GM21528 (cell line): Measurements from ENCODE around the gene CACYBP.
A peak's percentile ranks its signal among the peaks of the same experiment; 100 is the strongest.
"Not testable (repeated sequence)": the region's sequence is repeated elsewhere in the genome, so short reads cannot be mapped to it uniquely, and the experiment has no call there.

Experiments
- ATAC-seq: cut with Tn5 transposase; IDR thresholded peaks from one replicate; pipeline ENCODE4 v1.9.1; 2021; ENCODE audit warnings: mild to moderate bottlenecking, moderate library complexity; ENCODE audit not compliant: unreplicated experiment, low FRiP score

Gene CACYBP

DNA sequence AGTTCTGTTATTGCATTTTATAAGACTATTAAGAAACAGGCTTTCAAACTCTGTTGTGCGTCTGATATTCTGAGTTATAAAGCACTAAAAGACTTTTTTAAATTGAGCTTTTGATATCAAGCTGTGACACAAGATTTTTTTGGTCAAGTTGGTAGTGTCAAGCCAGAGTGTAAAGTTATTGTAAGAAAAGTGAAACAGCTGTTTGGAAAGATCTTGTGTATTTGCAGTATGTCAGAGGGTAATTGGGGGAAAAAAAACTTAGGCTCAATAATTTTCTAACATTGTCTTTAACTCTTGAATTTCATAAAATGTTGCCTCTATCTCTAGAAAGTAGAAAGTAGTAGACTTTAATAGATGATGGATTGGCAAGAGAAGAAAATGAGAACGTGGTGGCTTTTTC is 3.8 kb downstream of the CACYBP start:
- no peak for ATAC-seq

DNA sequence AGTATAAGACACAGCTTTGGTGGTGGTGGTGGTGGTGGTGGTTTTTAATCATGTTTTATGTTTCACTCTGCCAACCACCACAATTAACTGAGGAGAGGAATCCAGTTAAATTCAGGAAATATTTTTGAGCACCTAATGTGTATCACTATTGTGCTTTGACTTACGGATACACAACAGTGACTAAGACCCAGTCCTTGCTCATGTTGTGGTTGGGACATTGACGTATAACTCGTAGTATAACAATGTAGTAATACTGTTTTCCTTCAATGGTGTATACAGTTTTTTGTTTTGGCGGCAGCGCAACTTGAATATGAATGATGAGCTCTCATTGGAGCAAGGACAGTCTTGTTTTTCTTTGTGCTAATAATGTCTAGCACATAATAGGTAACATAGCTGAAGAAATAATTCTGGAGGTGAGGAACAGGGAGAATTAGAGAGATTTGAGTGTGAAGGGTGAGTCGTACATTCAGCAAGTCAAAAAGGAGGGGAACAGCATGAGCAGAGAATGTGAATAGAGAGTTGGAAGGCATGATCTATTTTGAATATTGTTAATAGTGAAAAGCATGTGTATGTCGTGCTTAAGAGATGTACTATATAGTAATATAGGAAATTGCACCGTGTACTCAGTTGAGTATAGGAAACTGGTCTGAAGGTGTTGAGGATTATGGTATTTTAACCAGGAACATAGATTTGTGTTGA is 5.5 kb downstream of the CACYBP start:
- no peak for ATAC-seq

DNA sequence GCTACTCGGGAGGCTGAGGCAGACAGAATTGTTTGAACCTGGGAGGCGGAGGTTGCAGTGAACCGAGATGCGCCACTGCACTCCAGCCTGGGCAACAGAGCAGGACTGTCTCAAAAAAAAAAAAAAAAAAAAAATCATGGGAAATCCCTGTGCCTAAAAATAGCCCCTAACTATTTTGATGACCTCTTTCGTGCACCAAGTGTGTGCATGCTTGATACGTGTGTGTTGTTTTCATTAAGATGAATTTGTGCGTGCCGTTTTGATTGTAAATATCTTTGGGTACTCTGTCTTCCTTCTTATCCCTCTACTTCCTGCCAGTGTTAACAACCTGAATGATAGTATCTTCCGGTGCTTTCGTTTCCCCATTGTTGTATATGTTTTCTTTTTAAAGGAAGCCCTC is 9.8 kb downstream of the CACYBP start:
- ATAC-seq, result no peak

DNA sequence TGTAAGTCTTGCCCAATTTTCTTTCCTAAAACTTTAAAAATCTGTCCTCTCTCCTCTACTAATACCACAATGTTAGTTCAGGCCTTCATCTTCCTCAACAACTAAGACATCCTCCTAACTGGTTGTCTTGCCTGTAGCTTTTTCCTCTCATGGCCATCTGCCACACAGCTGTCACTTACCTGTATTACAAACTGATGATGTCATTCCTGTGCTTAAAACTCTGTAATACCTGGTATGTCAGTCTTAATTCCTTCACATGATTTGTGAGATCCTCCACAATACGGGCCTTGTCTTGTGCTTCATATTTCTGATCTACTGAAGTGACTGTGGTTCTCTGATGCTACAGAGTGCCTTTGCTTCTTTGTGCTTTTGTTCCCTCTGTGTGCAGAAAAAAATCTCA is 13.7 kb downstream of the CACYBP start:
- no peak for ATAC-seq

DNA sequence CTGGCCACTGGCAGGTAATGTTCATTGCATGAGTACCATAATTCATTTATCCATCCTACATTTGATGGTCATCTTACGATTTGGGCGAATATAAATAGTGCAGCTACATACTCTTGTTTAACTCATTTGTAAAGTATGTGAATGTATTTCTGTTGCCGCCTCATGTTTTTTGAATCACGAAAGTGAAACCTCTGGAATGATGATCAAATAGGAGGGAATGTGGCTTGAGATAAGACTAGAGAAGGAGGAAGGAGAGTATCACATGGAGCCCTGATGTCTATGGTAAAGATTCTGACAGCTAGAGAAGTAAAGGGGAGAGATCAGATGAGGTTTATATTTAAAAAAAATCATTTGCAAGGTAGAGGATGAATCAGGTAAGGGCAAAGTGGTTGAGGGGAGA is 15.5 kb downstream of the CACYBP start:
- ATAC-seq, result no peak

DNA sequence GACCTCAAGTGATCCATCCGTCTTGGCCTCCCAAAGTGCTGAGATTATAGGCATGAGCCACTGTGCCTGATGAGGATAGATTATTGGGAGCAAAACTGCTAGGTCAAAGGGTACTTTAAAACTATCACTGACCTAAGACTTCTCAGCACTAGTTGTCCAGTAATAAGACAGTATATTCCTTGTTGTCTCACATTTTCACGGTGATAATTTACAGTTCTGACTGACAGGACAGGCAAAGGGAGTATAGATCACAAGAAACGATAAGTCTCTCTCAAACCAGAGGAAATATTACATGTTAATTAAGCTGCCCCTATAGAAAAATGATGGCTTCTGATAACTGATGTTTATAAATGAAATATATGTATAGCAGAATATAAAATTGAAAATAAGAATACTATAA is 19.8 kb downstream of the CACYBP start:
- ATAC-seq, result no peak

DNA sequence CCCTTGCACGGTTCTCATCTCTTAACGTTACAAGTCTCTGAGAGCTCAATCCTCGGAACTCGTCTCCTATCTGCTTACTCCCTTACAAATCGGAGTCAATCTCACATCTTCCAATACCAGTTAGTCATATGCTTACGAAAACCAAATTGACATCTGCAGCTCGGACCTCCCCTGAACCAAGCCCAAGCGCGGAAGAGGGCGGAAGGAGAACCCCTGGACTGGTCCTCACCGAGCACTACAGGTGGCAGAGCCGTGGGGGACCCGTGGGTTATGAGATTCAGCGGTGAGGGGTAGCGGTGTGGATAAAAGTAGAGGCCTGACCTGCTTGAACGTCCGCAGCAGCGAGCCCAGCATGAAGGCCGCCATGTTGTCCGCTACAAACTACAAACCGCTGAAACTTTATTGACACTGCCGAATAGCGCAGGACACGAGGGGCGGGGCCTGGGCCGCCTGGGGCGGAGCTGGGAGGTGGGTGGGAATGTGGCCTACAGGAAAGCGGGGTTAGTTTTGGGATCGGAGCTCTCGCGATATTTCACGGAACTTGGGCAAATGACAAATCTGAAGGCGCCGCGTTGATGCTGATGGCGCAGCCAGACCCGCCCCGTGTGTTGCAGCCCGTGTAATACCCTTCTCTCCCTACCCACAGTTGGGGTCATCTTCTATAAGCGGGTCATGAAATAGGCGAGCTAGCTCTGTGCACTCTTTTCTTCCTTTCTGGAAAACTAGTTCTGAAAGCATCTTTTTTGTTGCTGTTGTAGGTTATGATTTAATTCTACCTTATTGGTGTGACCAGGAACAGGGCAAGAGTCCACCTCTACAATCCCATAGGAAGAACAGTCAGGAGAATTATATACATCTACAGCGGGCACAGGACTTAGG is 23.5 kb downstream of the CACYBP start, which contains the start of gene MRPS14:
TSS of gene MRPS14 (minus strand) at position 383 of the 879 bp plus-strand sequence. CDS start at position 366, 17 bp downstream.
- peak; percentile 91 for ATAC-seq

DNA sequence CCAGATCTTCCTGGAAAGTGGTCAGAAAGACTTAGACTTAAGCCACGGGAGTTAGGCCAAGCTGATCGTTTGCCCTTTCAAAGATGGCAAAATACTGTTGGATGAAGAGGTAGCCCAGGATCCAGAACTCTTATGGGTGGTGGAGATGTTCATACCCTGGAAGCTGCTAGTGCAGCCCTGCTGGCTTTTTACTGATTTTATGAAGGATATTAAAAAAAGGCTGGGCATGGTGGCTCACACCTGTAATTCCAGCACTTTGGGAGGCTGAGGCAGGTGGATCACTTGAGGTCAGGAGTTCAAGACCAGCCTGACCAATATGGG is 24.1 kb downstream of the CACYBP start:
- not testable (repeated sequence) for ATAC-seq

DNA sequence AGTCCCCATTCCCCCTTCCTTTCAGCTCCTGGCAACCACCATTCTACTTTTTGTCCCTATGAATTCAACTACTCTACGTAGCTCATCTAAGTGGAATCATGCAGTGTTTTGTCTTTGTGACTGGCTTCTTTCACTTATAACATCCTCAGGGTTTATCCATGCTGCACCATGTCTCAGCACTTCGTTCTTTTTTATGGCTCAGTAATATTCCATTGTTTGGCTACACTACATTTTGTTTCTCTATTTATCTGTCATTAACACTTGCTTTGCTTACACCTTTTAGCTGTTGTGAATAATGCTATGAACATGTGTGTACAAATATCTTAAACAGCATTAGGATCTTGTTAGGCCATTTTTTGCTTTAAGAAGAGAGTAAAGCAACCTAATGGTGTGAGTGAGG is 25.0 kb downstream of the CACYBP start:
- no peak for ATAC-seq

DNA sequence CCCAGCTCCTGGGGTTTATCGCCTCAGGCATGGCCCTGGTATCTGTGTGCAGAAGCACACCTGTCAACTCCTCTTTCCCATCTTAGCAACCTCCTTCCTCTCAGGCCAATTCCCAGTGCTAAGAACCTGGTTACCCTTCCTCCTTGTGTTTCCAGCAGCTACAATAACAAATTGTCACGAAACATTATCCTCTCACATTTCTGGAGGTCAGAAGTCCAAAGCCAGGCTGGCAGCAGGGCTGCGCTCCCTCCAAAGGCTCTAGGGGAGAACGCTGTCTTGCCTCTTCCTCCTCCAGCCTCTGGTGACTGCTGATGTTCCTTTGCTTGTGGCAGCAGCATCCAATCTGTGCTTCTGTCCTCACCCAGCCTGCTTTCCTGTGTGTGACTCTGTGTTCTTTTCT is 34.2 kb downstream of the CACYBP start:
- ATAC-seq, result no peak

DNA sequence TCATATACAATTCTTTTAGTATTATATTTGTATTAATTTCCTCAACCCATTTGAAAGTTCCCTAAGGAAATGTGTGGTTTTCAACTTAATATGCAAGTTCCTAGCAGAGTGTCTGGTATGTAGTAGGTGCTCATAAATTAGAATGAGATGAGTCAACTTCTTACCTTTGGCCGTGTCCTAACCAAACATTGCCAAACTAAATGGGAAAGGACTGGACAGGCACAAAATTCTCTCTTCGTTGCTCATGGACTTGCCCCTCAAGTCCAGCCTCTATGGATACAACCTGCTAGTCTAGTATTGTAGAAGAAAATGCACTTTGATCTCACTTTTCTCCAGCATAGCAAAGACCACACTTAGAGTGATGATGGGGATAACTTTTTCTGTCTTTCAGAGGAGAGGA is 35.0 kb downstream of the CACYBP start:
- no peak for ATAC-seq

DNA sequence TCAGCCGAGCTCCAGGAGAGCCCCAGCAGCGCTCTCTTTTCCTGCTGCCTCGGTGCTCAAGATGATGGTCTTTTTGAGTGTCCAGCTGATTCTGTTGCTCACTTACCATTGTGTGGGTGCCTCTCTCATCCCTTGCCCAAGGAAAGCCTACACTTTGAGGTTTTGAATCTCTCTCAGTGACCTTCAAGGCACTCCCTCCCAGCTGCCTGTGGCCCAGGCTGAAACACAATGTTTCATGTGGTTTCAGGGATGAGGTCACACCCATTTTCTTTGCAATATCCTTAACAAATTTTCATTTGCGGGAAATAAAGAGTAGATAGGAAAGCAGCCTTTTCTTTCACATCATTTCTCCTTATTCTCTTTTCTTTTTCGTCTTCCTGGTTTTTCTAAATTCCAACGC is 36.1 kb downstream of the CACYBP start:
- no peak for ATAC-seq

DNA sequence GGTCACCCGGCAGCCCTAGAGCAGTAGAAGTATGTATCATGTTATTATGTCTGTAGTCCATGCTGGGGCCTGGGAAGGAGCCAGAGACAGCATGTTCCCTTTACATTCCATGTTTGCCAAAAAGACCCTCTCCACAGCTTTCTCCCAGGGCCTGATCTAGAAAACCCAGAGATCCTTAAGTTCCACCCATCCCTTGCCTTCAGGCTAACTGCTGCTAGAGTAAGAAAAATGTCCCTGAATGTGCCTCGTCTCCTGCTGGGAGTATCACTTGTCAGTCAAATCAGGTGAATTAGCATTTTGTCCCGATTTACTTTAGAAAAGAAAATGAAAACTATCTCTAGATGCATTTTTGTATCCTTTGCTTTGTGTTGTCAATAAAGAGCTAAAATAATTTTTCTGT is 36.7 kb downstream of the CACYBP start:
- no peak for ATAC-seq

DNA sequence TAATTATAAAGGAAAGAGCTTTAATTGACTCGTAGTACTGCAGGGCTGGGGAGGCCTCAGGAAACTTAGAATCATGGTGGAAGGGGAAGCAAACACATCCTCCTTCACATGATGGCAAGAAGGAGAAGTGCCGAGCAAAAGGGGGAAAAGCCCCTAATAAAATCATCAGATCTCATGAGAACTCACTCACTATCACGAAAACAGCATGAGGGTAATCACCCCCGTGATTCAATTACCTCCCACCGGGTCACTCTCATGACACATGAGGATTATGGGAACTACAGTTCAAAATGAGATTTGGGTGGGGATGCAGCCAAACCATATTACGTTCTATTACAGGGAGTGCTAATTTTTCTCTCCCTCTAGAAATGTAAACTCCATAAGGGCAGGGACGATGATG is 37.7 kb downstream of the CACYBP start:
- no peak for ATAC-seq

DNA sequence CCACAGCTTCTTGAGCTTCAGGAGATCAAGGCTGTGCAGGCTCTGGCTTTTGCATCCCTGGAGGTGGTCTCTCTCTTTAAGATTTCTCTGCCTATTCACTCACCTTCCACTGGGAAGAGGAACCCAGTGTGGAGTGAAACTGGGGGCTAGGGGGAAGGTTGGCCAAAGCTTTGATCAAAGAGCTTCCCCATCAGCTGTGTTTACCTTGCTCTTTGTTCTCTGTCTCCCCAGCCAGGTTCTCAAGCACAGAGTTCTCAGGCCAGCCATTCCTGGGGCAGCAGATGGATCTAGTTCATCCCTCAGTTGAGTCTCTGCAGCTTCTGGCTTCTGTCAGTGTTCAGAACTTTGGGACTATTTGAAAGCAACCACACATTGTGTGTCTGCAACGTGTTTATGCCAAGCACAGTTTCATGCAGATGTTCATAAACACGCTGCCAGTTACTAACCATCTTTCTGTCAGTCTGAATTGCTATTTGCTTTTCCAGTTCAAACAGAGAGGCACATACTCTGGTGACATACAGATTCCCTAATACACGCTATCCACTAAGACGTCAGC is 40.7 kb downstream of the CACYBP start:
- no peak for ATAC-seq

DNA sequence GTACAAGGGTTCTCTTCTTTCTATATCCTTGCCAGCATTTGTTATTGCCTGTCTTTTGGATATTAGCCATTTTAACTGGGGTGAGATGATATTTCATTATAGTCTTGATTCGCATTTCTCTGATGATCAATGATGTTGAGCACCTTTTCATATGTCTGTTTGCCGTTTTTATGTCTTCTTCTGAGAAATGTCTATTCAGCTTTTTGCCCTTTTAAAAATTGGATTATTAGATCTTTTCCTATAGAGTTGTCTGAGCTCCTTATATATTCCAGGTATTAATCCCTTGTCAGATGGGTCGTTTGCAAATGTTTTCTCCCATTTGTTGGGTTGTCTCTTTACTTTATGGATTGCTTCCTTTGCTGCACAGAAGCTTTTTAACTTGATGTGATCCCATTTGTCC is 42.9 kb downstream of the CACYBP start:
- no peak for ATAC-seq

DNA sequence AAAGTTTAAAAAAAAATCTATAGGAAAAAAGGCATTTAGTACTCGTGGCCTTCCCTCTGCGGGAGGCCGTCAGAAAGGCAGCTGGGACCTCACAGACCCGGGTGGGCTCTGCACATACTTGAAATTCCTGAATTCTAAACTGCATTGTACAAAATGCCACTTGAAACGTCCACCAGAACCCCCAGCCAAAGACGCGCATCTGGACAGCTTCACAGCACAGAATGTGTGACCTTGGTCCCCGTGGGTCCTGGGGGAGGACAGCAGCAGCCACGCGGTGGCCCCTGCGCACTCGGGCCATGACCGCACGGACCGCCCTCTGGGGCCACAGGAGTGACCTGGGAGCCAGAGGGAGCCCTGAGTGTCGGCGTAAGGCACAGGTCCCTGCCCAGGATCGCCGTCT is 44.1 kb downstream of the CACYBP start:
- ATAC-seq, result no peak

DNA sequence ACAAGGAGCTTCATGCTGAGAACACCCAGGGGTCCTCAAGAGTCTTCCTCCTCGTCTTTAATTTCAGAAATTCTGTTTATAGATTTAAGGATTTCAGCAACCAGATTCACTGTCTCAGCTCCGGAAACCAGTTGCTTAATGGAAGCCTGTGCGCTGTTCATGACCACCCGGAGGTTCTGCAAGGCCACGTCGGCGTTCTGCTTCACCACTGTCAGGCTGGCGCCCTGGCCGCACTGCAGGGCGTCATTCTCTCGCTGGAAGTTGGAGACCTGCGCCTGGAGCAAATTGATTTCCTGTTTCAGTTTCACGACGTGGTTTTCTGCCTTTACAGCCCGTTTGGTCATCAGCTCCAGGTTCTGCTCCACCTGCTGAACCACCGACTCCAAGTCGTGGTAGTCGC is 44.8 kb downstream of the CACYBP start:
- ATAC-seq, result not testable (repeated sequence)

DNA sequence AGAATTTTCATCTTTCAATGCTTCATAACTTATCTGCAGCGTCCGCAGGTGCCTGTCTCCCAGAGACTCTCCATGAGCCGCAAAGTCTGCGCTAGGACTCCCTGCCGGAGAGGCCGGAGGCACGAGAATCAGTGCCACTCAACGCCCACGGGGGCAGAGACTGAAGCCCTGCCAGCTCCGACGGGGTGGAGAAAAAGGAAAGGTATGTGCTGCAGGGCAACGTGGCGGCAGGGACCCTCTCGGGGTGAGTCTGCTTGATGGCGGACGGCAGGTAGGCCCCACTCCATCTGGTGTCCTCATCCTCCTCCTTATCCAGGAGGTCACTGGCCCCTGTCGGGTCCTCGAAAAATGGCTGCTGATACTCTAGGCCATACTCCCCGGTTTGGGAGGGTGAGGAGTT is 45.4 kb downstream of the CACYBP start:
- no peak for ATAC-seq

DNA sequence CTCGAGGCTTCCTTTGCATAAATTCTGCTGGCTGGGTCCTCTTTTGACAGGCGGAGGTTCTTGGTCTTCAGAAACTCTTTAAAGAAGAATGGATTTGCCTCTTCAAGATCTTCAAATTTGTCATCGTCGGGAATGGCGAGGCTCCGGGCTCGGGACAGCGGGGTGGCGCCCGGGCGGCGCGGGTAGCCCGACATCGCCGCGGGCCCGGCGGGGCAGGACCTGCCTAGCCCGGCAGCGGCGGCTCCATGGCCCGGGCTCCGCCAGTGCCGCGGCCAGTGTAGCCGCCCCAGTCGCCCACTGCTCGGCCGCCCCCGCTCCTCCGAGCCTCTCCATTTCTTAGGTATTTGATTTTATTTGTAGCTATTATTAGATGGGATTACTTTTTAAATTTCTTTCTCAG is 45.8 kb downstream of the CACYBP start:
- no peak for ATAC-seq

DNA sequence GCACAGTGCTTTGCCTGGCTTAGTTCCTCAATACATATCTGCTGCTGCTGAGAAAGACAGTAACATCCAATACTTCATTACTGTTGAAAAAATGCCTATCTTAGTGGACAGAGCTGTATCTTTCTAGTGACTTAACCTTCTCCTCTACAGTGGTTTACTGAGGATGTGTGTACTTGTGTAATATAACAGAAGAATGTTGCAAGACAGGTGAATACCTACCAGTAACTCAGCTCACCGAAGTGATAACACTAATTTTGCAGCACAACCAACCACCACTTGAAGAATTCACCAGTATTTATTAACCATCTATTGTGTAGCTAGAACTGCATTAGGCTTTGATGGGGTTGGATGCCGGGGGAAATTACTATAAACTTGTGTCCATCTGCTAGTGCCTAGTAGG is 51.2 kb downstream of the CACYBP start:
- ATAC-seq, result no peak

DNA sequence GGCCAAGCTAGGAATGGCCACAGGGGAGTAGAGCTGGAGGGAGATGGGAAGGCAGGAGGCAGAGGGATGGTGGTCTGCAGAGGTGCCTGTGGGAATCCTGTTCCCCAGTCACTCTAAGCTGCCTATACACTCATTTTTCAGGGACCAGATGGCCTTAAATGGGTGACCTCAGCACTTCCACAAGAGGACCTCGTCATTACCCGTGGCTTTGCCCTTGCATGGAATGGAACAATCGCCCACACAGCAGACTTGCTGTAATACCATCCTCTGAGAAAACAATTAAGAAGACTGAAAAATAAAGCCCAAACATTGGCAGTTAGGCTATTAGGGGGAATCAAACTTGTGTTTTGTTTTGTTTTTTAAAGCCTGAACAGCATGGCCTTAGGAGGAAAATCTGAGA is 55.0 kb downstream of the CACYBP start:
- no peak for ATAC-seq
